Omental fat pad (tissue), 4 donors: ENCODE results near the gene CLIP3. TPM values are rescaled to one million over a fixed set of nuclear protein-coding genes. Genes with fewer than 3 reads are reported as not detected.
"Not testable (repeated sequence)": the region's sequence is repeated elsewhere in the genome, so short reads cannot be mapped to it uniquely, and the experiment has no call there.

Source experiments
- ATAC-seq: fragments of 150-250 bp; one replicate; pipeline ENCODE4 v1.9.1; 2016; ENCODE audit warnings: mild to moderate bottlenecking, moderate library complexity; ENCODE audit not compliant: low FRiP score
- DNase-seq: peaks from one replicate; pipeline ENCODE4 v3.0.0-alpha.2; 2019; ENCODE audit warnings: low spot score
- total RNA-seq, 4 donors: library from RNA; depleted of rRNA; stranded (reverse); fragments of >200 nt; gene quantifications; one replicate each; pipeline ENCODE4 v1.1.0, GENCODE V29; 2016
- TF ChIP-seq, protein P1 (sequence below), 3 donors: fragments of 450-650 bp; IDR thresholded peaks; one replicate each; pipeline ENCODE4 v1.5.1; 2016 to 2017; ENCODE audit warnings: antibody characterized with exemption in 3 of 3, mild to moderate bottlenecking in 3 of 3, moderate library complexity in 2 of 3

Gene CLIP3
- total RNA-seq, 4 donors from 2014 or later: 3.3 to 11.9 (median 8.1) TPM

DNA sequence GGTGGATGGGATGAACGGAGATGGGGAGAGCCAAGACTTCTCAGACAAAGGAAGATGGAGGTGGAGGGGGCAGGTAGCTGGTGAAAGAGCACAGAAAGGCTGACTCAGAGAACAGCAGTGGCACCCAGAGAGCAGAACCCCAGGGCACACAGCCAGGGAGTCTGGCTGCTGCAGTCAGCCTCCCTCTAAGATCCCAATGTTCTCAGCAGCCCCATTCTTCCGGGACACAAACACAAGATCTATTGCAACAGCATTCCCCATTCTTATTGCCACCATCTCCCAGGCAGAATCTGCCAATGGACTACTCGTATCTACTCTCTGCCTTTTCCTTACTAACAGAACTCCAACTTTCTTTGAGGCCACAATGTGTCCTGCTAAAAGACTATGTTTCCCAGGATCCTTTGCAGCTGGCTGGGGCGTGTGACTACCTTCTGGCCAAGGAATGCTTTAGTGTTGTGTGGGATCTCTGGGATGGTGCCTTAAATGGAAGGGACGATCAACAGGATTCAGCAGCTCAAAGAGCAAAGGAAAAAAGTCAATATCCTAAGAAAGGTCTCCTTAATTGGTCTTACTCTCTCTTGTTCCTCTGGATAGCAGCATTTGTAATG is 13.9 kb upstream of the CLIP3 start:
- ATAC-seq (no peak), DNase-seq (no peak)
- TF ChIP-seq, protein P1, sequence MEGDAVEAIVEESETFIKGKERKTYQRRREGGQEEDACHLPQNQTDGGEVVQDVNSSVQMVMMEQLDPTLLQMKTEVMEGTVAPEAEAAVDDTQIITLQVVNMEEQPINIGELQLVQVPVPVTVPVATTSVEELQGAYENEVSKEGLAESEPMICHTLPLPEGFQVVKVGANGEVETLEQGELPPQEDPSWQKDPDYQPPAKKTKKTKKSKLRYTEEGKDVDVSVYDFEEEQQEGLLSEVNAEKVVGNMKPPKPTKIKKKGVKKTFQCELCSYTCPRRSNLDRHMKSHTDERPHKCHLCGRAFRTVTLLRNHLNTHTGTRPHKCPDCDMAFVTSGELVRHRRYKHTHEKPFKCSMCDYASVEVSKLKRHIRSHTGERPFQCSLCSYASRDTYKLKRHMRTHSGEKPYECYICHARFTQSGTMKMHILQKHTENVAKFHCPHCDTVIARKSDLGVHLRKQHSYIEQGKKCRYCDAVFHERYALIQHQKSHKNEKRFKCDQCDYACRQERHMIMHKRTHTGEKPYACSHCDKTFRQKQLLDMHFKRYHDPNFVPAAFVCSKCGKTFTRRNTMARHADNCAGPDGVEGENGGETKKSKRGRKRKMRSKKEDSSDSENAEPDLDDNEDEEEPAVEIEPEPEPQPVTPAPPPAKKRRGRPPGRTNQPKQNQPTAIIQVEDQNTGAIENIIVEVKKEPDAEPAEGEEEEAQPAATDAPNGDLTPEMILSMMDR (IDR thresholded peaks at IDR 0.05): no peak

DNA sequence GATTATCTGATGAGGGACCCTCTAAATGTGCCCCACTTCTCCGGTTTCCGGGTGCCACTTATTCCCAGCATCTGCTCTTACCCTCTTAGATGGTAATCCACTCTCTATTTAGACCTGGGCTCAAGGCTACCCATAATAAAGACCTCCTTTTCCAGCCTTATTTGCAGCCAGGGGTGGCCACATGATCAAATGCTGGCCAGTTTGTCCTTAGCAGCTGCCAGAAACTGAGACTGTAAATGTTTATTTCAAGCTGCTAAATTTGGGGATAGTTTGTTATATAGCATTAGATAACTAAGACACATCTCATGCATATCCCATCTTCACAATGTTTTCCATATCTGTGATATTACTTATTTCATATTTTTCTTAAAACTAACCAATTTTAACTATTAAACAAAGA is 11.3 kb upstream of the CLIP3 start:
- DNase-seq (no peak), ATAC-seq (no peak)
- TF ChIP-seq, protein P1 (IDR thresholded peaks at IDR 0.05): no peak

DNA sequence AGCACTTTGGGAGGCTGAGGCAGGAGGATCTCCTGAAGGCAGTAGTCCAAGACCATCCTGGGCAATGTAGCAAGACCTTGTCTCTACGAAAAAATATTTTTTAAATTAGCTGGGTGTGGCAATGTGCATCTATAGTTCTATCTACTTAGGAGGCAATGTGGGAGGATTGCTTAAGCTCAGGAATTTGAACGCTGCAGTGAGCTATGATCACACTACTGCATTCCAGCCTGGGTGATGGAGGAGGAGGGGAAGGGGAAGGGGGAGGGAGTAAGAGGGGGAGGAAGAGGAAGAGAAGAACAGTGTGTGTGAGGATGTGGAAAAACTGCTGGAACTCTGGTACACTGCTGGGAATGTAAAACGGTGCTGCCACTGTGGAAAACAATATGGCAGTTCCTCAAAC is 9.2 kb upstream of the CLIP3 start:
- DNase-seq: no peak
- peak; percentile 89 for ATAC-seq
- TF ChIP-seq, protein P1 (IDR thresholded peaks at IDR 0.05): no peak

DNA sequence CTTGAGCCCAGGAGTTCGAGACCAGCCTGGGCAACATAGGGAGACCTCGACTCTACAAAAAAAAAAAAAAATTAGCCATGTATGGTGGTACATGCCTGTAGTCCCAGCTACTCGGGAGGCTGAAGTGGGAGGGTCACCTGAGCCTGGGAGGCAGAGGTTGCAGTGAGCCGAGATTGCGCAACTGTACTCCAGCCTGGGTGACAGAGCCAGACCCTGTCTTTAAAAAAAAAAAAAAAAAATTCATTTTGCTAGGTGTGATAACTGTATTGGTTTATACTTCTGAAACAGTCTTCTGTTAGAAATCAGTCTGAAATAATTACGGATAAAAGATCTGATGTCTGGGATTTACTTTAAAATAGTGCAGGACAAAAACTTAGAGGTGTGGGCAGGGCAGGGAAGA is 8.4 kb upstream of the CLIP3 start:
- not testable (repeated sequence) for DNase-seq, ATAC-seq

DNA sequence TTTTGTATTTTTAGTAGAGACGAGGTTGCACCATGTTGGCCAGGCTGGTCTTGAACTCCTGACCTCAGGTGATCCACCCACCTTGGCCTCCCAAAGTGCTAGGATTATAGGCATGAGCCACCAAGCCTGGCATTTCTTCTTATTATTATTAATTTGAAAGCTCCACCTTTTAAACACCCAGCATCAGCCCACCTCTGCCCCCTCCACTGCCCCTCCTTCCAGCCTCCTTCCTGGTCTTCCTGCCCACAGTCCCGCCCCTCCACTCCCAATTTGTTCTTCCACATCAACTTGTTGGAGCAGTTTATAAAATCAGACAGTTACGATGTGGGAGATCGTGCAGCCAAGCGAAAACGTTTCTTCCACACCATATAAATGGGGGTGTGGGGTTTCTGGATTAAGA is 7.8 kb upstream of the CLIP3 start:
- no peak for ATAC-seq
- TF ChIP-seq, protein P1 (IDR thresholded peaks at IDR 0.05): no peak
- no peak for DNase-seq

DNA sequence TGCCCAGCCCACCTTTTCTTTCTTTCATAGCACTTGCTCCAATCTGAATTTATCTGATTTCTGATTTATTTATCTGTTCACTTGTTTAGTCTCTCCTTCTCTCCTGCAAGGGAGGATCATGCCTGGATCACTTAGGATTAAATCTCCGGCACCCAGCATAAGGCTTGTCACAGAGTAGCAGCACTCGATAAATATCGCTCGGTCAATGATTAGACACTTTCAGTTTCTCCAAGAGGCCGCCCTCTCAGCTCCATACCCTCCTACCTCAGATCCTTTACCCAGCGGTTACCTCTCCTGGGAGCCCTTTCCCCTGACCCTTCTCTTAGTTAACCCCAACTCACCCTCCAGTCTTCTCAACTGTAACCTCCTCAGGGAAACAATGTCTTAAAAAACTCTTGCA is 1.4 kb downstream of the CLIP3 start:
- ATAC-seq (no peak), DNase-seq (no peak)
- TF ChIP-seq, protein P1 (IDR thresholded peaks at IDR 0.05): no peak

DNA sequence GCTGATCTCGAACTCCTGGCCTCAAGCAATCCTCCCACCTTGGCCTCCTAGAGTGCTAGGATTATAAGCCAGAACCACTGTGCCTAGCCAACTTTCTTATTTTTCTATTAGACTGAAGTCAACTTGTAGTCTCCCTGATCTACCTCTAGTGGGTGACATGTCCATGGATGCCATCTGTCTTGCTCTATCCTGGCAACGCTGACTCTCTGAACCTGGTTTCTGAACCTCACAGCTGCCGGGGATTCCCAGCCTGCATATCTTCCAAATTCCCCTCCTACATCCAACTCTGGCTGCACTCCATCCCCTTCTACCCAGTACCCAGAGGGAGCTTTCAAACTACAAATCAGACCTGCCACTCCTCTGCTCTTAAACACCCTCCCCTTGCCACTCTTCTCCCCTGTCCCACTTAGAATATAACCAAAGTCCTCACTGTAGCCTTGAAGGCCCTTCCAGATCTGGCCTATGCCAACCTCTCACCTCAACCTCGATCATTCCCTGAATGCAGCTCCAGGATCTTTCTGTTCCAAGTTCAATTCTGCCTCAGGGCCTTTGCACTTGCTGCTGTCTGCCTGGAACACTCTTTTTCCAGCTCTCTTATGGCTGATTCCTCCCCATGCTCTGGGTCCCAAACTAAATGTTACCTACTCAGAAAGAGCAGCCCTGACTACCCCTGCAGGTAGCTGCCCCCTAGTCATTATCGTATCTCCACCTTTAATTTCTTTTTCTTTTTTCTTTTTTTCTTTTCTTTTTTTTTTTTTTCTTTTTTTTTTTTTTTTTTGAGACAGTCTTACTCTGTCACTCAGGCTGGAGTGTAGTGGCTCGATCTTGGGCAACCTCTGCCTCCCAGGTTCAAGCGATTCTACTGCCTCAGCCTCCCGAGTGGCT is 2.2 kb downstream of the CLIP3 start:
- TF ChIP-seq, protein P1 (IDR thresholded peaks at IDR 0.05): no peak
- no peak for DNase-seq
- no peak for ATAC-seq
